Measurements from ENCODE around the gene CCSER2. TPM values are rescaled to one million over a fixed set of nuclear protein-coding genes. Genes with fewer than 3 reads are reported as not detected.
"Not testable (repeated sequence)": the region's sequence is repeated elsewhere in the genome, so short reads cannot be mapped to it uniquely, and the experiment has no call there.

The CCSER2 gene
- total RNA-seq, 1 donor from 2014 or later: 165 TPM

DNA sequence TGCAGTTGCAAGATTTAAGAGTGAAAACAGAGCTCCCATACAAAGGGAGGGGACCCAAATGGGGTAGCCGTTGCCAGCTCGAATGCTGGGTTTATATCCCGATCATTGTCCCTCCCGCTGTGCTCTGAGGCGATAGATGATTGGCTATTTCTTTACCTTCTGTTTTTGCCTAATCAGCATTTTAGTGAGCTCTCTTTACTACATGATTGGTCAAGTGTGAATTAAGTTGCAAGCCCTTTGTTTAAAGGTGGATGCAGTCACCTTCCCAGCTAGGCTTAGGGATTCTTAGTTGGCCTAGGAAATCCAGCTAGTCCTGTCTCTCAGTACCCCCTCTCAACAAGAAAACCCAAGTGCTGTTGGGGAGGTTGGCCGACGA is 197.4 kb downstream of the CCSER2 start:
- DNase-seq; ATAC-seq (ENCODE audit: poor library complexity); intact Hi-C loops (cut with DNase I): not testable (repeated sequence)

DNA sequence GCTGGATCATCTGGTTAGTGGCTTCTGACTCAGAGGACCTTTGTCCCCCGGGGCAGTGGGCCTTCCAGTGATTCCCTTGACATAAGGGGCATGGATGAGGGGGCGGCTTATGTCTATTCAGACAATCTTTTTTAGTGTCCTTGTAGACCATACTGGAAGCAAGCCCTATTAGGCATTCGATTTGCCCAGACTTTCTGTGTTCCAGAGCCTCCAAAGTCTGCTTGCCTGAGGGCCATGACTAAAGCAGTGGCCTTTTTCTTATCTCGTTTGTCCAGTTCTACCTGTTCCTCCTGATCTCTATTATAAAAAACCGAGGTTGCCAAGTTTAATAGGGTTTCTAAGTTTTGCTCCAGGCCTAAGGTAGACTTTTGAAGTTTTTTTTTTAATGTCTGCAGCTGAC is 199.0 kb downstream of the CCSER2 start:
- DNase-seq; ATAC-seq (ENCODE audit: poor library complexity); intact Hi-C loops (cut with DNase I): not testable (repeated sequence)

DNA sequence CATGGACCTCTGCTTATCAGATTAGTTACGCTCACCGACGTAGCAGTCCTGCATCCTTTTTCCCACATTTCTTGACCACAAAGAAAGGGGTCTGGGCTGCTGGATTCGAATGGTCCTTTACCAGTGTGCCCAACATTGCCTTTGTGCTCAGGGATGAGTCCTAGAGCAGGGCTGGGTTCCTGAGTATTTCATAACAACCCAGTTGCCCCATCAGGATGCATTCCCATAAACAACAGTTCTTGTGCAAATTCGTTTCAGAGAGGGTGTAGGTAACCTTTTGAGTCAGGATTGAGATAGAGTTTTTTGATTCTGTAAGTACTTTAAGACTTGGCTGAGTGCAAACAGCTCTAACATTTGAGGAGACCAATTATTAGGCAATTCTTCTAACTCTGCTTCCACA is 200.1 kb downstream of the CCSER2 start:
- intact Hi-C loops (cut with DNase I); ATAC-seq (ENCODE audit: poor library complexity); DNase-seq: not testable (repeated sequence)

DNA sequence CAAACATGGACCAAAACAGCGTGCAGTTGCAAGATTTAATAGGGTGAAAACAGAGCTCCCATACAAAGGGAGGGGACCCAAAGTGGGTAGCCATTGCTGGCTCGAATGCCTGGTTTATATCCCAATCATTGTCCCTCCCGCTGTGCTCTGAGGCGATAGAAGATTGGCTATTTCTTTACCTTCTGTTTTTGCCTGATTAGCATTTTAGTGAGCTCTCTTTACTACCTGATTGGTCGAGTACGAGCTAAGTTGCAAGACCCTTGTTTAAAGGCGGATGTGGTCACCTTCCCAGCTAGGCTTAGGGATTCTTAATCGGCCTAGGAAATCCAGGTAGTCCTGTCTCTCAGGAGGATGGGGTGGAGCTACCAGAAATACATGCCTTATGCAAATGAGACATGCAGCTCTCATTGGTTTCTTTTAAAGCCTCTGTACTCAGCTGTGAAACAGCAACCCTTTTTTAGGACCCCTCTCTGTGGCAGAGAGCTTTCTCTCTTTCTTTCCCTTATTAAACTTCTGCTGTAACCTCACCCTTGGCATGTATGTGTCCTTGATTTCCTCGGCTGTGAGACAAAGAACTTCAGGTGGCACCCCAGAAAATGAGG is 202.4 kb downstream of the CCSER2 start:
- DNase-seq: no peak

DNA sequence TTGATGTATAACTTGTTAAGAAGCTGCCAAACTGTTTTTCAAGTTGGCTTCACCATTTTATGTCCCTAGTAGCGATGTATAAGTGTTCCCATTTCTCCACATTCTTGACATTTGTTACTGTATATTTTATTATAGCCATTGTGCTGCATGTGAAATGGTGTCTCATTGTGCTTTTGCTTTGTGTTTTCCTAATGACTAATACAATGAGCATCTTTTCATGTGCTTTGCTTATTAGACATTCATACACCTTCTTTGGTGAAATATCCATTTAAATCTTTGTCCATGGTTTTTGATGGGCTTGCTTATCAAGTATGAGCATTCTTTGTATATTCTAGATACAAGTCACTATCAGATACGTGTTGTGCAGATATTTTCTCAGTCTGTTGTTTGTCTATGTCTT is 203.0 kb downstream of the CCSER2 start:
- ATAC-seq (ENCODE audit: poor library complexity) (no peak), DNase-seq (no peak)
- intact Hi-C loops (cut with DNase I): no loop called here

More for the DNA sequence above, 202.4 kb downstream of the CCSER2 start:
- intact Hi-C loops (cut with DNase I): no loop called here
- ATAC-seq (ENCODE audit: poor library complexity): no peak

DNA sequence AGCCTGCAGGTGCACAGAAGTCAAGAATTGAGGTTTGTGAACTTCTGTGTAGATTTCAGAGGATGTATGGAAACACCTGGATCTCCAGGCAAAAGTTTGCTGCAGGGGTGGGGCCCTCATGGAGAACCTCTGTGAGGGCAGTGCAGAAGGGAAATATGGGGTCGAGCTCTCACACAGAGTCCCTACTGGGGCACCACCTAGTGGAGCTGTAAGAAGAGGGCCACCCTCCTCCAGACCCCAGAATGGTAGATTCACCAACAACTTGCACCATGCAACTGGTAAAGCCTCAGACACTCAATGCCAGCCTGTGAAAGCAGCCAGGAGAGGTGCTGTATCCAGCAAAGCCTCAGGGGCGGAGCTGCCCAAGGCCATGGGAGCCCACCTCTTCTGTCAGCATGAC is 205.8 kb downstream of the CCSER2 start:
- ATAC-seq (ENCODE audit: poor library complexity) (no peak), DNase-seq (no peak)
- intact Hi-C loops (cut with DNase I): no loop called here

DNA sequence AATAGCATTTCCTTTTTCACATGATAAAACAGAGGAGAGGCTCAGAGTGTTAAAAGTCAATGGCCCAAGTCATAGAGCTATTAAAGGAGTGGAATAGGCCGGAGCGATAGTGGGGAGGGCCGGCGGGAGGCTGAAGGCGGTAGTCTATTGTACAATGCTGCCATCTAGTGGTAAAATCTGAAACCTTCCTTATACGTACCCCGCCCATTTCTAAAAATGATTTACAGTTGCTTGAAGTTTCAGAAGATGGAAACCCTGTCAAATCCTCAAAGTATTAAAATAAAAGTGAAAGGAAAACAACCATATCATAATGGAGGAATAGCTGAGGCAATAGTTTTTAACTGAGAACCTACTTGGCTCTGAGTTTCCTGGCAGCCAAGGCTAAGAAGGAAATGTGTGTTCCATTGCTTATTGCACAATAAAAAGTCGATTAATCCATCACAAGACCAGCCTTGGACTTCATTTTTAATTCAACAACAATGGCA is 209.1 kb downstream of the CCSER2 start:
- DNase-seq (peak; percentile 66), ATAC-seq (ENCODE audit: poor library complexity) (peak; percentile 89)
- intact Hi-C loops (cut with DNase I): loop anchor here (5.0 kb wide), 1 partner anchor 275 kb away; no protein-coding TSS in a partner anchor

DNA sequence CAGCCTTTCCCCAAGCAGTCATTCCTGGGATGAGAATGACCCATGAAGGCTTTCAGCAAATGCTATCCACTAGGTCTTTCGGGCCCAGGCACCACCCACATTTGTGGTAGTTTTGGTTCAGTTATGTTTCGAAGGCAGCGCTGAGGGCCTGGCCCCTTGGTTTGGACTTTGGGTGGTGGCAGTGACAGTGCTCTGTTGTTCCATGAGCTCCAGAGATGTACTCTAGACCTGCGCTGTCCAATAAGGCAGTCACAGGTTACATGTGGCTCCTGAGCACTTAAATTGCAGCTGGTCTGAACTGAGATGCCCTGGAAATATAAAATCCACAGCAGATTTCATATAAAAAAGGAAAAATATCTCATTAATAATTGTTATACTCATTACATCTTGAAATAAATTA is 209.6 kb downstream of the CCSER2 start:
- ATAC-seq (ENCODE audit: poor library complexity) (no peak), DNase-seq (no peak)
- intact Hi-C loops (cut with DNase I): loop anchor here (2.0 to 5.0 kb wide), 2 partner anchors 163 to 276 kb away; no protein-coding TSS in a partner anchor

DNA sequence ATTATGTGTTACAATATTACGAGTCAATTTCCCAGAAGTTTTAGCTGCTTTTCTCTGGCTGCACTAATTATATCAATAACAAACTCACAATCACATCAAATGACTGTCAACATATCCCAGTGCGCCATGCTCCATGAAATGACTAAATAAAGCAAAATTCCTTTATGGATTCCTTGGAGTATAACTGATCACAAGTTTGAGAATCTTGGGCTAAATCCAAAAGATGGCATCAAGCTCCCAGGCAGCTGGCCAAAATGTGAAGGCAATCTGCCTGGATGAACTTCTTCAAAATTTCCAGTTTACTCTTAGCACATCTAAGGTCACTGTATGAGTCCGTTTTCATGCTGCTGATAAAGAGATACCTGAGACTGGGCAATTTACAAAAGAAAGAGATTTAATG is 210.8 kb downstream of the CCSER2 start:
- DNase-seq (no peak), ATAC-seq (ENCODE audit: poor library complexity) (no peak)
- intact Hi-C loops (cut with DNase I): loop anchor here (2.0 to 5.0 kb wide), 2 partner anchors 164 to 277 kb away; no protein-coding TSS in a partner anchor

DNA sequence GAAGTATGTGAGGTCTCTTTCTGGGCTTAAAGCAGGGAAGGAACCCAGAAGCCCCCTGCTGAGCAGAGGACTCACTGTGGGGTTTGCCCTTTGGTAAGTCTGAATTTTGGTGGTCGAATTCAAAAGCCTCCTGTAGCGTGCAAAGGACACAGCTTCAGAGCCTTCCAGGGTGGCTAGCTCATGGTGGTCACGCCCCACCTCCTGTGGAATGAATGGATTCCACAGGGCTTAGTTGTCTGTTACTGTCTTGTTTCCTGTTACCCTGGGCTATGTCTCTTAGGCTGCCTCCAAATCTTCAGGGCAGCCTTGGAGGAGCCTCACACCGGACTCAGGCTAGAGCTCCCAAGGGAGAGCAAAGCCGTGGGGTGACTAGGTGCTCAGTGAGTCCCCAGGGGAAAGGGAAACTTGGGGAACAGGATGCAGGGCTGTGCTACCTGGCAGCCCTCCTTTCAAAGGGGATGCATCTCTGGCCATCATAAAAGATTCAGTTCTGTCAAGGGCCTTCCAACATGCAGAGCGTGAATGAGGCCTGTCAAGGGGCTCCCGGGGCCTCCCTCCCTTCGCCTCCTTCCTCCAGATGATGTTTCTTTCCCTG is 211.7 kb downstream of the CCSER2 start:
- no peak for DNase-seq
- intact Hi-C loops (cut with DNase I): no loop called here
- ATAC-seq (ENCODE audit: poor library complexity): no peak

DNA sequence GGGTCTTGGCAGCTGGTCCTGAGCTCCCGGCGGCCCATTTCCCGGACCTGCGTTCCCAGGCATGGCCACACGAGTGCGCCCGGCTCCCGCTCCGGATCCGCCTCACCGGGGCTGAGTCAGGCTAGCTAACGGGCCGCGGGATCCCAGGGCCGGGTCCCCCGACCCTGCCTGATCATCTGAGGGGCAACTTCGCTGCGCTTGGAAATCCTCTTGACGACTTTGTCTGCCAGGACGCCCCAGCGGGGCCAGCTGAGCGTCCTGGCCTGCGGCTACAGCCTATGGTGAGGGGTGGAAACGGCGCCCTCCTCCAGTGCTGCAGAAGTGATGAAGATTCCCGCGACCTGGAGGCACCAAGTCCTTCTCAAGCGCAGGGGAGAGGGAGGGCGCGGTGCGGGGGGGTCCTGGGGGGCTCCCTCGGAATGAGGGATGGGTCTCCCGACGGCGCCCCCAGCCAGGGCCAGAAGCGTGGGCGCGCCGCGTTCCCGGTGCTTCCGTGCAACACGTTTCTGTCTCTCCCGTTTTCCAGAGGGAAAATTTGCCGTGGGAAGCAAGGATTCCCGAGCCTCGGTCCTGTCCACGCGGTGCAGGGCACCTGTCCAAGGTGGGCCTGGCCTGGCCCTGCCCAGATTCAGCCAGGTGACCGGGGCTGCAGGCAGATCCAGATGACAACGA is 212.4 kb downstream of the CCSER2 start:
- ATAC-seq (ENCODE audit: poor library complexity) (peak; percentile 84), DNase-seq (peak; percentile 68)
- intact Hi-C loops (cut with DNase I): no loop called here

DNA sequence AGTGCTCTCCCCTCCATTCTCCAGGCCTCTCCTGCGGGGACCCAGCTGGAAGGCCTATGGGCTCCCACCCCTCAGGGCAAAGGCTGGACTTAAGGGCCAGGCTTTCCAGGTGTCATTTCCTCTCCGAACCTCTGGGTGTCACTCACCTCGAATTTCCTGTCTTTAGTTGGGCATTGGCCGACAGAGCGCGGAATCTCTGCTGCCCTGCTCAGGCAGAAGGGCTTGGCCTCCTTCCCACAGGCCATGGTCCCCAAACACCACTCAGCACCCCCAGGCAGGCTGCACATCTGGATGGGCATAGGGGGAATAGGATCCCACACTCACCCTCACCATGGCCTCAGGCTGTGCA is 212.9 kb downstream of the CCSER2 start:
- intact Hi-C loops (cut with DNase I): no loop called here
- no peak for DNase-seq
- no peak for ATAC-seq (ENCODE audit: poor library complexity)

DNA sequence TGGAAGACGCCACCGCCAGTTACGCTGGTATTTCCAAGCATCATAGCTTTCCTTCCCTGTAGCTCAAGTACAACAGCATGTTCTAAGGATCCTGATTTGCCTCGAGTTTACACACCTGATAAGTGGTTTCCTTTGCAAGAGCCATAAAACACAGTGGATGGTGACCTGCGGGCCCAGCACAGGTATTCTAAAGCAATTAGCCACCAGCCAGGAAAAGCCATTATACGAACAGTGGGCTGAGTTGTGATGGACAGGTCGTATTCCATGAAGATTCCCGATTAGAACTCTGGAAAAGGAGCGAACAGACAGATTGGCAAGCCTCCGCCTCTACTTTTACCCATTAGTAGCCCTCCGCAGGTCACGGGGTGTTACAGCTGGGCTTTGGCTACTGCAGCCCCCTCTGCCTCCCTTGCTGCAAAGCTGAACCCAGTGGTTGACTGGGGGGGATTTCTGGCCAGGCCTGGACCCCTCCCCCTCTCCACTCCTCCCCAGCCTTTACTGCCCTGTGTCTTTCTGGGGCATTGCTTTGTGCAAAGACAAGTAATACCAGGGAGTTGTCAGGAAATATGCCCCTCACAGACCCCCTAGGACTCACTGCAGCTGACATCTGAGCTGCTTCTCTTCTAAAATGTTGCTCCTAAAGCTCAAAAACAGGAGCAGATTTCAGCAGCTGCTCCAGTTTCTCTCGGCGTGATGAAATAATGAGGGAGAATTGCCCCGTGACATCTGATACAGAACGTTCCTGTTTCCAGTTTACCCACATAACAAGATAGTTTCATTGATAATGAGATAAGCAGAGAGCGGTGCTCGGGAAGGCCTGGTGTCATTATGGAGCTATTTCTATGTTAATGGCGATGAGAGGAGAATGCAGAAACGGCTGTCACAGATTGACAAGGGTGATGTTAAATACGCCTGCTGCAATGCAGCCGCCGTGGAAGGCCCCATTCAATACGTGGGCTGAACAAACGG is 214.4 kb downstream of the CCSER2 start:
- ATAC-seq (ENCODE audit: poor library complexity) (no peak), DNase-seq (no peak)
- intact Hi-C loops (cut with DNase I): no loop called here

DNA sequence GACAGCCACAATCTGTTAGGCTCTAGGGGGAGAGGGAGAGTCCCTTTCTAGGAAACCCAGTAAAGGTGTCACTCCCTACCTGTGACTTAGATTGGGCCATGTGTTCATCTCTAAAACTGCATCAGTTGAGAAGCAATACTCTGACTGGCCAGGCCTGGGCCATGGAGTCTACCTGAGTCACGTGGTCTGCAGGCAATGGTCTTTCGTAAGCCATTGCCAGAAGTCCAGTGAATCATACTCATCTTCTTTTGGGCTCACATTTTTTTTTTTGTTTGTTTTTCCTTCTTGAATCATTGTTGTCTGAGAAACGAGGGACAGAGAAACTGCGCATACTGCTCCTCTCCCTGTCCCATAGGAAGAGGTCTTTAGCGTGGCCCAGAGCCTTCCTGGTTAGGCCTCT is 215.6 kb downstream of the CCSER2 start:
- intact Hi-C loops (cut with DNase I): no loop called here
- DNase-seq: no peak
- no peak for ATAC-seq (ENCODE audit: poor library complexity)

DNA sequence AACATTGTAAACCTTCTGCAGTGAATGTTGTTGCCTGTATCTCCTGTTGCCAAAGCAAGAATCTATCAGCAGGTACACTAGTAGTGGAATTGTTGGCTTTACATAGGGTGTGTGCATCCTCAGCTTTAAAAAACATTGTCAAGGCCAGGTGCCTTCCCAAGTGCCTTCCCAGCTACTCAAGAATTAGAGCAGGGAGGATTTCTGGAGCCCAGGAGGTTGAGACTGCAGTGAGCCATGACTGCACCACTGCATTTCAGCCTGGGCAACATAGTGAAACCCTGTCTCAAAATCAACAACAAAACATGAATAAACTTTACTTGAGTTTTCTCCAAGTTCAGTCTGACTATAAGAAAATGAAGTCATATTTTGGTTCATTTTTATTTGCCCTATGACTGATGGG is 217.3 kb downstream of the CCSER2 start:
- intact Hi-C loops (cut with DNase I): no loop called here
- ATAC-seq (ENCODE audit: poor library complexity) (no peak), DNase-seq (no peak)

DNA sequence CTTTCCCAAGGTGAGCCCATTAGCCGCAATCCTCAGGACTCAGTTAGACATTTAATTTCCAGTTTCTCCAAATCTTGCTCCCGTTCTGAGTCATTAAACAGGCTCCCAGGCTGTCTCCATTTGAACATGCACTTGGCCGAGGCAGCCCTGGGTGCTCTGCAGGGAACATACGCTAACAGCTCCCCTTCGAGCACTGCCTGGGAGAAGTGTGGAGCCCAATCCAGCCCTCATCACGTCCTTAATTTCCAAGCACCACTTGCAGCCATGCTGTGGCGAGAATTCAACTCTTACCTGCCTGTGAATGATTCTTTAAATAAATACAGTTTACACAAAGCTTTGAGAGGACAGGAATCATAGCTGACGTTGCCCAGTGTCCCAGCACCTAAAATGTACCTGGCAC is 218.2 kb downstream of the CCSER2 start:
- no peak for DNase-seq
- intact Hi-C loops (cut with DNase I): no loop called here
- no peak for ATAC-seq (ENCODE audit: poor library complexity)

DNA sequence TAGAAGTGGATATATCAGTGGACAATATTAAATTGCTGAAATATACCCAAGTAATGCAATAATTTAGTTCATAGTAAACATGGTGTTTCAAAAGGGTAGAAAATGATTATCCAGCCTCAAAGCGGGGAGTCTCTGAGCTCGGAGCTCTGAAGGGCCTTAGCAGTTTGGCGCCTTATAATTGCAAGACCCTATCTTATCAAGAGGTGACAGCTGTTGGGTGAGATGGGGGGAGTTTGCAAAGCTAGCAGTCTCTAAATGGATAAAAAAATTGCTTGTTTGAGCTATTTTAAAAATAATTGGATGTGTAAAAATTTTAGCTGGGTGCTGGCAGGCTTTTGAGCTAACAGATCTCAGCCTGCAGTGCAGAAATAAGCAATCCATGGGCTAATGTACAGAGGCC is 219.2 kb downstream of the CCSER2 start:
- intact Hi-C loops (cut with DNase I): no loop called here

DNA sequence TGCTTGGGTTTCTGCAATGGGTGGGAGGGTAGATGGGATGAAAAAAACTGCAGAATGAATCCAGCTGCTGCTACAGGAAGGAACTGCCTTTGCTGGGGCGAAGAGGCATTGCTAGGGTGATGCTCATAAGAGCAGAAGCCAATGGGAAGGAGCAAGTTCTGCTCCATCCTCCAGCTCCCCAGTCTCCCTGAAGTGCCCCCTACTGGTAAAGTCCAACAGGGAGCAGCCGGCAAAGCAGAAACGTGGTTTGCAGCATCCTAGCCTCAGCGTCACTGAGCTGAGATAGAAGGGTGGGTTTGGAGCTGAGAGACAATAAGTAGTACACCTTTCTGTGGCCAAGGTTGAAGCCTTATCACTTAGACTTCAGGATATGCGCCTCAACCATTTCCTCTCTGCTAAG is 220.5 kb downstream of the CCSER2 start:
- ATAC-seq (ENCODE audit: poor library complexity) (no peak), DNase-seq (no peak)
- intact Hi-C loops (cut with DNase I): no loop called here

More for the DNA sequence above, 219.2 kb downstream of the CCSER2 start:
- DNase-seq: no peak
- ATAC-seq (ENCODE audit: poor library complexity): no peak

Measured in Right ventricle myocardium superior (tissue), 1 donor.